Neuronal stem cell (in vitro differentiated cells): Measurements from ENCODE around the gene SART3.

Source experiments
- DNase-seq: peaks from one replicate; pipeline ENCODE4 v3.0.0-alpha.2; 2013; ENCODE audit warnings: low spot score
- H2AFZ ChIP-seq: one replicate; pipeline ENCODE4 v1.6.1; 2013; ENCODE audit warnings: mild to moderate bottlenecking, low read length, inconsistent platforms
- H2AK5ac ChIP-seq: 2 replicates; pipeline ENCODE4 v1.6.1; 2013; ENCODE audit warnings: low read depth, mild to moderate bottlenecking, inconsistent platforms, low read length, moderate library complexity, mixed read lengths
- H2BK120ac ChIP-seq: 2 replicates; pipeline ENCODE4 v1.6.1; 2013; ENCODE audit warnings: low read depth, mild to moderate bottlenecking, inconsistent platforms, low read length, moderate library complexity, mixed read lengths
- H2BK12ac ChIP-seq: one replicate; pipeline ENCODE4 v1.6.1; 2013; ENCODE audit warnings: low read length, inconsistent platforms
- H2BK15ac ChIP-seq: 2 replicates; pipeline ENCODE4 v1.6.1; 2013; ENCODE audit warnings: mild to moderate bottlenecking, low read length, inconsistent platforms, mixed read lengths
- H2BK5ac ChIP-seq: one replicate; pipeline ENCODE4 v1.6.1; 2013; ENCODE audit warnings: inconsistent platforms, mild to moderate bottlenecking, low read length, moderate library complexity
- H3K14ac ChIP-seq: one replicate; pipeline ENCODE4 v1.6.1; 2013; ENCODE audit warnings: low read length, inconsistent platforms
- H3K18ac ChIP-seq: 2 replicates; pipeline ENCODE4 v1.6.1; 2013; ENCODE audit warnings: low read length, inconsistent platforms
- H3K23ac ChIP-seq: 2 replicates; pipeline ENCODE4 v1.6.1; 2013; ENCODE audit warnings: low read depth, mild to moderate bottlenecking, mixed read lengths, low read length, inconsistent platforms; ENCODE audit not compliant: poor library complexity
- H3K27ac ChIP-seq: replicated peaks from 3 replicates; pipeline ENCODE4 v1.5.1; 2013; ENCODE audit warnings: low read length, inconsistent platforms
- H3K27me3 ChIP-seq, 3 experiments: 2 replicates each; pipeline ENCODE4 v1.6.1; 2013; ENCODE audit warnings: low read length in 3 of 3, mild to moderate bottlenecking in 2 of 3, inconsistent platforms in 1 of 3, low read depth in 1 of 3, mixed read lengths in 1 of 3, moderate library complexity in 1 of 3; ENCODE audit not compliant: control insufficient read depth in 3 of 3, insufficient read depth in 3 of 3
- H3K36me3 ChIP-seq, 2 donors: replicated peaks in 1 of 2; 2 replicates each; pipeline ENCODE4 v1.6.1; 2013; ENCODE audit warnings: low read length in 2 of 2; ENCODE audit not compliant: control insufficient read depth in 2 of 2, insufficient read depth in 2 of 2
- H3K4ac ChIP-seq: 2 replicates; pipeline ENCODE4 v1.6.1; 2013; ENCODE audit warnings: inconsistent platforms, mild to moderate bottlenecking, low read length, moderate library complexity
- H3K4me1 ChIP-seq, 2 donors: 1 replicate in 1 of 2; 2 replicates in 1 of 2; pipeline ENCODE4 v1.6.1; 2013; ENCODE audit warnings: low read length in 2 of 2, low read depth in 1 of 2; ENCODE audit not compliant: control insufficient read depth in 2 of 2, insufficient read depth in 1 of 2
- H3K4me2 ChIP-seq: one replicate; pipeline ENCODE4 v1.6.1; 2013; ENCODE audit warnings: mild to moderate bottlenecking, low read length, inconsistent platforms; ENCODE audit not compliant: insufficient read depth, poor library complexity, severe bottlenecking
- H3K4me3 ChIP-seq, 2 donors: 2 replicates each; pipeline ENCODE4 v1.5.1; 2013; ENCODE audit warnings: low read length in 2 of 2, mild to moderate bottlenecking in 2 of 2, inconsistent platforms in 1 of 2, moderate library complexity in 1 of 2
- H3K79me1 ChIP-seq: one replicate; pipeline ENCODE4 v1.6.1; 2013; ENCODE audit warnings: low read depth, mild to moderate bottlenecking, inconsistent platforms, low read length, moderate library complexity
- H3K9ac ChIP-seq: one replicate; pipeline ENCODE4 v1.6.1; 2013; ENCODE audit warnings: mild to moderate bottlenecking, low read depth, low read length, inconsistent platforms; ENCODE audit not compliant: poor library complexity
- H3K9me3 ChIP-seq, 2 donors: replicated peaks in 1 of 2; 2 replicates each; pipeline versions ENCODE3 to v1.6.1; 2013; ENCODE audit warnings: low read length in 2 of 2, mild to moderate bottlenecking in 2 of 2, inconsistent platforms in 1 of 2, low read depth in 1 of 2, mixed read lengths in 1 of 2, moderate library complexity in 1 of 2; ENCODE audit not compliant: control insufficient read depth in 2 of 2, insufficient read depth in 1 of 2
- H4K8ac ChIP-seq: one replicate; pipeline ENCODE4 v1.6.1; 2013; ENCODE audit warnings: low read depth, mild to moderate bottlenecking, inconsistent platforms, low read length, moderate library complexity
- H4K91ac ChIP-seq: one replicate; pipeline ENCODE4 v1.6.1; 2013; ENCODE audit warnings: low read length, low read depth, mild to moderate bottlenecking, inconsistent platforms; ENCODE audit not compliant: poor library complexity
- WGBS, 2 donors: extraction: QIAGEN DNeasy Blood & Tissue Kit; methylation state at CpG; one replicate each; pipeline ENCODE4 v1.1.7; 2013; ENCODE audit warnings: missing lambda C conversion rate in 2 of 2, mixed read lengths in 1 of 2; ENCODE audit not compliant: insufficient read length in 2 of 2, insufficient replicate concordance in 1 of 2; ENCODE audit errors: extremely low coverage in 2 of 2; 5-methylcytosine and 5-hydroxymethylcytosine counted together

Gene SART3

GRCh38 chr12:108578264-108578663 lies 17.3 kb upstream of the SART3 start:
- Histone ChIP-seq H3K9me3 (peaks cover 0 to 7% of the 10 kb centered on the region in 2 donors), H3K79me1 (no peaks in the 10 kb centered on the region), H2BK5ac (no peak overlapping the region), H2BK120ac (no peak overlapping the region), H3K9ac (no peak overlapping the region), H2AK5ac (no peak overlapping the region), H4K8ac (no peak overlapping the region), H3K23ac (no peak overlapping the region), H3K4me1 (peaks cover 0 to 1% of the 10 kb centered on the region in 2 donors), H3K4me2 (no peak overlapping the region), H3K27ac (no peak overlapping the region), H3K36me3 (peaks cover 0 to 2% of the 10 kb centered on the region in 2 donors), H3K14ac (no peak overlapping the region), H3K4ac (no peak overlapping the region), H4K91ac (no peak overlapping the region), H2AFZ (no peak overlapping the region), H3K4me3 (no peak overlapping the region), H3K18ac (no peak overlapping the region), H2BK15ac (no peak overlapping the region), H2BK12ac (no peak overlapping the region), H3K27me3 (peaks cover 0 to 6% (median 0%) of the 10 kb centered on the region in 3 experiments)
- WGBS, 2 donors = no CpG with 5 or more reads among the region's 2 CpGs
- no peak for DNase-seq

- Histone ChIP-seq H2BK12ac (no peak overlapping the region), H2BK15ac (no peak overlapping the region), H3K4ac (no peak overlapping the region), H2AK5ac (no peak overlapping the region), H3K18ac (no peak overlapping the region), H2BK120ac (no peak overlapping the region), H3K4me3 (no peak overlapping the region), H3K27me3 (peaks cover 0 to 4% (median 0%) of the 10 kb centered on the region in 3 experiments), H4K8ac (no peak overlapping the region), H3K79me1 (no peaks in the 10 kb centered on the region), H3K4me2 (no peak overlapping the region), H3K14ac (no peak overlapping the region), H3K9ac (no peak overlapping the region), H3K36me3 (peaks cover 0 to 2% of the 10 kb centered on the region in 2 donors), H3K23ac (no peak overlapping the region), H3K4me1 (peaks cover 0 to 1% of the 10 kb centered on the region in 2 donors), H3K9me3 (peaks cover 0 to 7% of the 10 kb centered on the region in 2 donors), H2AFZ (no peak overlapping the region), H3K27ac (no peak overlapping the region), H4K91ac (no peak overlapping the region), H2BK5ac (no peak overlapping the region)
- DNase-seq = no peak
Observed at GRCh38 chr12:108577458-108577857, 16.5 kb upstream of the SART3 start.

GRCh38 chr12:108576660-108577234 lies 15.8 kb upstream of the SART3 start:
- Histone ChIP-seq H2BK5ac (no peak overlapping the region), H2BK15ac (no peak overlapping the region), H3K4ac (no peak overlapping the region), H4K91ac (no peak overlapping the region), H3K4me2 (no peak overlapping the region), H3K9ac (no peak overlapping the region), H3K4me1 (peaks cover 0 to 1% of the 10 kb centered on the region in 2 donors), H2BK12ac (no peak overlapping the region), H2BK120ac (no peak overlapping the region), H4K8ac (no peak overlapping the region), H3K4me3 (no peak overlapping the region), H3K9me3 (peaks cover 0 to 7% of the 10 kb centered on the region in 2 donors), H3K36me3 (peaks cover 0 to 2% of the 10 kb centered on the region in 2 donors), H2AFZ (no peak overlapping the region), H3K27me3 (no peaks in the 10 kb centered on the region), H2AK5ac (no peak overlapping the region), H3K79me1 (no peaks in the 10 kb centered on the region), H3K27ac (no peak overlapping the region), H3K23ac (no peak overlapping the region), H3K14ac (no peak overlapping the region), H3K18ac (no peak overlapping the region)
- no CpG with 5 or more reads among the region's 6 CpGs for WGBS, 2 donors
- no peak for DNase-seq

- Histone ChIP-seq H3K36me3 (peaks cover 0 to 2% of the 10 kb centered on the region in 2 donors), H2BK120ac (no peak overlapping the region), H3K4ac (no peak overlapping the region), H3K4me3 (no peak overlapping the region), H2AK5ac (no peak overlapping the region), H3K27ac (no peak overlapping the region), H4K8ac (no peak overlapping the region), H3K9me3 (peaks cover 0 to 7% of the 10 kb centered on the region in 2 donors), H3K23ac (no peak overlapping the region), H2BK5ac (no peak overlapping the region), H2BK12ac (no peak overlapping the region), H4K91ac (no peak overlapping the region), H2BK15ac (no peak overlapping the region), H3K9ac (no peak overlapping the region), H3K4me1 (peaks cover 0 to under 1% of the 10 kb centered on the region in 2 donors), H2AFZ (no peak overlapping the region), H3K18ac (no peak overlapping the region), H3K79me1 (no peaks in the 10 kb centered on the region), H3K14ac (no peak overlapping the region), H3K27me3 (no peaks in the 10 kb centered on the region), H3K4me2 (no peak overlapping the region)
- WGBS, 2 donors = no CpG with 5 or more reads among the region's 9 CpGs
- no peak for DNase-seq
Observed at GRCh38 chr12:108575199-108575912, 14.4 kb upstream of the SART3 start.
